ENCODE data around the gene UBE2Q1.

Gene UBE2Q1

GRCh38 chr1:154598871-154599635 lies 40.6 kb upstream of the UBE2Q1 start:
- CTCF ChIA-PET = interaction anchor here (1.0 to 1.6 kb wide), 4 partner anchors 10 to 279 kb away, joined by 3 to 4 read pairs (median 3); no protein-coding TSS in a partner anchor
- TF ChIP-seq CTCF (IDR thresholded peaks at IDR 0.05; ENCODE audit: control extremely low read depth, extremely low read depth, low read depth, missing control alignments) = no peak
- POLR2A ChIA-PET = no interaction called here
- no peak for DNase-seq (ENCODE audit: extremely low spot score)

- DNase-seq (ENCODE audit: extremely low spot score) = no peak
- CTCF ChIA-PET = interaction anchor here (0.7 to 2.0 kb wide), 5 partner anchors 9 to 49 kb away, joined by 3 to 6 read pairs (median 4); no protein-coding TSS in a partner anchor
- POLR2A ChIA-PET = no interaction called here
- TF ChIP-seq CTCF (IDR thresholded peaks at IDR 0.05; ENCODE audit: control extremely low read depth, extremely low read depth, low read depth, missing control alignments) = no peak
Measured at GRCh38 chr1:154595621-154596020, 37.2 kb upstream of the UBE2Q1 start.

GRCh38 chr1:154594811-154595210 lies 36.3 kb upstream of the UBE2Q1 start:
- POLR2A ChIA-PET = no interaction called here
- CTCF ChIA-PET = interaction anchor here (0.7 to 2.0 kb wide), 6 partner anchors 9 to 116 kb away, joined by 3 to 6 read pairs (median 3); no protein-coding TSS in a partner anchor
- DNase-seq (ENCODE audit: extremely low spot score) = no peak
- TF ChIP-seq CTCF (IDR thresholded peaks at IDR 0.05; ENCODE audit: control extremely low read depth, extremely low read depth, low read depth, missing control alignments) = no peak

- ChIA-PET CTCF (interaction anchor here (0.9 to 1.2 kb wide), 2 partner anchors 34 to 114 kb away, joined by 3 to 5 read pairs; no protein-coding TSS in a partner anchor), POLR2A (no interaction called here)
- TF ChIP-seq CTCF (IDR thresholded peaks at IDR 0.05; ENCODE audit: control extremely low read depth, extremely low read depth, low read depth, missing control alignments) = no peak
- no peak for DNase-seq (ENCODE audit: extremely low spot score)
Measured at GRCh38 chr1:154593390-154593789, 34.9 kb upstream of the UBE2Q1 start.

GRCh38 chr1:154591206-154591605 lies 32.7 kb upstream of the UBE2Q1 start:
- POLR2A ChIA-PET = interaction anchor here (0.7 kb wide), 1 partner anchor 430 kb away, joined by 4 read pairs; no protein-coding TSS in a partner anchor
- DNase-seq (ENCODE audit: extremely low spot score) = no peak
- CTCF ChIA-PET = interaction anchor here (1.1 to 1.7 kb wide), 4 partner anchors 9 to 44 kb away, joined by 3 to 6 read pairs (median 3); no protein-coding TSS in a partner anchor
- TF ChIP-seq CTCF (IDR thresholded peaks at IDR 0.05; ENCODE audit: control extremely low read depth, extremely low read depth, low read depth, missing control alignments) = no peak

- TF ChIP-seq CTCF (IDR thresholded peaks at IDR 0.05; ENCODE audit: control extremely low read depth, extremely low read depth, low read depth, missing control alignments) = no peak
- no peak for DNase-seq (ENCODE audit: extremely low spot score)
- ChIA-PET CTCF (interaction anchor here (1.4 kb wide), 1 partner anchor 44 kb away, joined by 3 read pairs; no protein-coding TSS in a partner anchor), POLR2A (no interaction called here)
Measured at GRCh38 chr1:154590756-154591155, 32.3 kb upstream of the UBE2Q1 start.

Data from GM10248 (cell line).